HG02678 (cell line): ENCODE measurements around the gene RBP3.
A peak's percentile ranks its signal among the peaks of the same experiment; 100 is the strongest.

Source experiments
- ATAC-seq: cut with Tn5 transposase; IDR thresholded peaks from one replicate; pipeline ENCODE4 v1.9.1; 2021; ENCODE audit warnings: mild to moderate bottlenecking, moderate library complexity; ENCODE audit not compliant: unreplicated experiment

Gene RBP3

GRCh38 chr10:47348138-47348651 is at the start of gene RBP3:
Gene RBP3, plus strand, starts transcription at chr10:47348363. Its CDS starts 122 bp downstream, at chr10:47348485.
- ATAC-seq = no peak

GRCh38 chr10:47298715-47299114 is 49.4 kb upstream of the RBP3 start:
- no peak for ATAC-seq

GRCh38 chr10:47299611-47300428 is 48.3 kb upstream of the RBP3 start, which contains the start of gene GDF10:
Gene GDF10, plus strand, starts transcription at chr10:47300197. Its CDS starts 455 bp downstream, at chr10:47300652.
- ATAC-seq = no peak

- no peak for ATAC-seq
Observed at GRCh38 chr10:47300429-47300931, 47.7 kb upstream of the RBP3 start.

- no peak for ATAC-seq
Observed at GRCh38 chr10:47301833-47302232, 46.3 kb upstream of the RBP3 start.

GRCh38 chr10:47303105-47303504 is 45.1 kb upstream of the RBP3 start:
- ATAC-seq = no peak

GRCh38 chr10:47303866-47304265 is 44.3 kb upstream of the RBP3 start:
- no peak for ATAC-seq

- ATAC-seq = no peak
Observed at GRCh38 chr10:47305566-47305965, 42.6 kb upstream of the RBP3 start.

GRCh38 chr10:47306387-47307210 is 41.6 kb upstream of the RBP3 start:
- no peak for ATAC-seq

- no peak for ATAC-seq
Observed at GRCh38 chr10:47307381-47307780, 40.8 kb upstream of the RBP3 start.

GRCh38 chr10:47308775-47309174 is 39.4 kb upstream of the RBP3 start:
- no peak for ATAC-seq

- ATAC-seq = no peak
Observed at GRCh38 chr10:47309408-47310089, 38.6 kb upstream of the RBP3 start.

GRCh38 chr10:47310090-47310505 is 38.1 kb upstream of the RBP3 start:
- ATAC-seq = no peak

- no peak for ATAC-seq
Observed at GRCh38 chr10:47311193-47311931, 36.8 kb upstream of the RBP3 start.

- peak; percentile 72 for ATAC-seq
Observed at GRCh38 chr10:47311932-47312662, 36.1 kb upstream of the RBP3 start.

- no peak for ATAC-seq
Observed at GRCh38 chr10:47312663-47312995, 35.5 kb upstream of the RBP3 start.

GRCh38 chr10:47314416-47314970 is 33.7 kb upstream of the RBP3 start:
- no peak for ATAC-seq

- no peak for ATAC-seq
Observed at GRCh38 chr10:47315421-47315820, 32.7 kb upstream of the RBP3 start.

GRCh38 chr10:47316131-47316530 is 32.0 kb upstream of the RBP3 start:
- no peak for ATAC-seq
